Loucy (cell line): ENCODE results near the gene ADH5.

Experiments
- EZH2phosphoT487 ChIP-seq: fragments of 200-600 bp; IDR thresholded peaks from 2 replicates; pipeline ENCODE4 v1.6.1; 2018; ENCODE audit warnings: antibody characterized with exemption, mild to moderate bottlenecking, moderate library complexity, borderline replicate concordance
- TF ChIP-seq, protein P1 (sequence below): fragments of 200-600 bp; sonication (generic); conservative IDR thresholded peaks from 2 replicates; pipeline ENCODE4 v1.5.1; 2014; ENCODE audit warnings: mild to moderate bottlenecking, antibody characterized with exemption, low read length

DNA sequence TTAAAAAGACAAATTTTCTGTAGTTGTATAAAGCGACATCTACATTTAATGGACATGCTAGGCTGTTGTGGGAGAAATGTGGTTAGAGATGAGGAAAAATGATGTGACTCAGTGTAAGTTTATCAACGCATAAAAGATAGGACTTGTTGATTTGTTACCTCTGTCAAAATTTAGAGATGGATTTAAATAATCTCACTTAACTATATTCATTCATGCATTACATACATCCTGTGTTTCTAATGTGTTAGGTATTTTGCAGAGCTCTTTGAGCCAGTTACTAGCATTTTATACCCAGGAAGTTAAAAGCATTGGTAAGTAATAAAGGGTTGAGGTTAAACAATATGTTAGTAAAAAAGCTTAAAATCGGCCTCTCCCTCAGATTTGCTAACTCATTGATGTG is 58.7 kb downstream of the ADH5 start:
- TF ChIP-seq, protein P1, sequence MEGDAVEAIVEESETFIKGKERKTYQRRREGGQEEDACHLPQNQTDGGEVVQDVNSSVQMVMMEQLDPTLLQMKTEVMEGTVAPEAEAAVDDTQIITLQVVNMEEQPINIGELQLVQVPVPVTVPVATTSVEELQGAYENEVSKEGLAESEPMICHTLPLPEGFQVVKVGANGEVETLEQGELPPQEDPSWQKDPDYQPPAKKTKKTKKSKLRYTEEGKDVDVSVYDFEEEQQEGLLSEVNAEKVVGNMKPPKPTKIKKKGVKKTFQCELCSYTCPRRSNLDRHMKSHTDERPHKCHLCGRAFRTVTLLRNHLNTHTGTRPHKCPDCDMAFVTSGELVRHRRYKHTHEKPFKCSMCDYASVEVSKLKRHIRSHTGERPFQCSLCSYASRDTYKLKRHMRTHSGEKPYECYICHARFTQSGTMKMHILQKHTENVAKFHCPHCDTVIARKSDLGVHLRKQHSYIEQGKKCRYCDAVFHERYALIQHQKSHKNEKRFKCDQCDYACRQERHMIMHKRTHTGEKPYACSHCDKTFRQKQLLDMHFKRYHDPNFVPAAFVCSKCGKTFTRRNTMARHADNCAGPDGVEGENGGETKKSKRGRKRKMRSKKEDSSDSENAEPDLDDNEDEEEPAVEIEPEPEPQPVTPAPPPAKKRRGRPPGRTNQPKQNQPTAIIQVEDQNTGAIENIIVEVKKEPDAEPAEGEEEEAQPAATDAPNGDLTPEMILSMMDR, result no peak
- TF ChIP-seq EZH2phosphoT487, result no peak
